ENCODE data around the gene MARK2.

MARK2 gene

GRCh38 chr11:63874511-63874910, 35.6 kb downstream of the MARK2 start:
- TF ChIP-seq SIN3A (IDR thresholded peaks at IDR 0.05; ENCODE audit: borderline replicate concordance, insufficient read depth, low read length) (no peak), FOXP2 (optimal IDR thresholded peaks at IDR 0.05; ENCODE audit: borderline replicate concordance, extremely low read depth, extremely low read length, insufficient read depth) (no peak), POLR2AphosphoS5 (IDR thresholded peaks at IDR 0.05; ENCODE audit: low read depth, low read length) (no peak), TAF1 (IDR thresholded peaks at IDR 0.05; ENCODE audit: borderline replicate concordance, insufficient read depth, low read length) (no peak)
- TF ChIP-seq, protein P1, sequence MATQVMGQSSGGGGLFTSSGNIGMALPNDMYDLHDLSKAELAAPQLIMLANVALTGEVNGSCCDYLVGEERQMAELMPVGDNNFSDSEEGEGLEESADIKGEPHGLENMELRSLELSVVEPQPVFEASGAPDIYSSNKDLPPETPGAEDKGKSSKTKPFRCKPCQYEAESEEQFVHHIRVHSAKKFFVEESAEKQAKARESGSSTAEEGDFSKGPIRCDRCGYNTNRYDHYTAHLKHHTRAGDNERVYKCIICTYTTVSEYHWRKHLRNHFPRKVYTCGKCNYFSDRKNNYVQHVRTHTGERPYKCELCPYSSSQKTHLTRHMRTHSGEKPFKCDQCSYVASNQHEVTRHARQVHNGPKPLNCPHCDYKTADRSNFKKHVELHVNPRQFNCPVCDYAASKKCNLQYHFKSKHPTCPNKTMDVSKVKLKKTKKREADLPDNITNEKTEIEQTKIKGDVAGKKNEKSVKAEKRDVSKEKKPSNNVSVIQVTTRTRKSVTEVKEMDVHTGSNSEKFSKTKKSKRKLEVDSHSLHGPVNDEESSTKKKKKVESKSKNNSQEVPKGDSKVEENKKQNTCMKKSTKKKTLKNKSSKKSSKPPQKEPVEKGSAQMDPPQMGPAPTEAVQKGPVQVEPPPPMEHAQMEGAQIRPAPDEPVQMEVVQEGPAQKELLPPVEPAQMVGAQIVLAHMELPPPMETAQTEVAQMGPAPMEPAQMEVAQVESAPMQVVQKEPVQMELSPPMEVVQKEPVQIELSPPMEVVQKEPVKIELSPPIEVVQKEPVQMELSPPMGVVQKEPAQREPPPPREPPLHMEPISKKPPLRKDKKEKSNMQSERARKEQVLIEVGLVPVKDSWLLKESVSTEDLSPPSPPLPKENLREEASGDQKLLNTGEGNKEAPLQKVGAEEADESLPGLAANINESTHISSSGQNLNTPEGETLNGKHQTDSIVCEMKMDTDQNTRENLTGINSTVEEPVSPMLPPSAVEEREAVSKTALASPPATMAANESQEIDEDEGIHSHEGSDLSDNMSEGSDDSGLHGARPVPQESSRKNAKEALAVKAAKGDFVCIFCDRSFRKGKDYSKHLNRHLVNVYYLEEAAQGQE (IDR thresholded peaks at IDR 0.05; ENCODE audit: insufficient read depth in 1 of 2, low read depth in 2 of 2, low read length in 2 of 2): no peak

DNA sequence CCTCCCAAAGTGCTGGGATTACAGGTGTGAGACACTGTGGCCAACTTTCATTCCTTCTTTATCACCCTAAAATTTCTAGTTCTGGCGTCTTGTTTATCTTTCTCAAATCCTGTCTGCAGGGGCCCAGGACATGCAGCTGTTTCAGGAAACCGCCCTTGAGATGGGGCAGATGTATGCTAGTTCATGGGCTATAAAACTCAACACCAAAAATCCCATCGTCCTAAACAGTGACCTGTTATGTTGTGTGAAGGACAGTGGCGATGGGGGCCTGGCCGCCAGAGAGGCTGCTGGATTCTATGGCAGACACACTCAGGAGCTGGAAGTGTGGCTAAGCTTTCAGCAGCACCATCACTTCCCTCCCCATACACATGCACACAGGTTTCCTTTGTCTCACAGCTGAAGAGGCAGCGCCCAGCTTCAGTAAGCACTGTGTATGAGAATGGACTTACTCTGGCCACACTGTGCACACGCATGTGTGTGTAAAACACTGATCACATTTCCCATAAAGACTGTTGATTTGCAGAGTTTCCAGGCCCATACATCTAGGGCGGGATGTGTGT, 36.7 kb downstream of the MARK2 start:
- TF ChIP-seq, protein P1 (IDR thresholded peaks at IDR 0.05; ENCODE audit: insufficient read depth in 1 of 2, low read depth in 2 of 2, low read length in 2 of 2): no peak
- TF ChIP-seq FOXP2 (optimal IDR thresholded peaks at IDR 0.05; ENCODE audit: borderline replicate concordance, extremely low read depth, extremely low read length, insufficient read depth) (no peak), SIN3A (IDR thresholded peaks at IDR 0.05; ENCODE audit: borderline replicate concordance, insufficient read depth, low read length) (no peak), POLR2AphosphoS5 (IDR thresholded peaks at IDR 0.05; ENCODE audit: low read depth, low read length) (no peak), TAF1 (IDR thresholded peaks at IDR 0.05; ENCODE audit: borderline replicate concordance, insufficient read depth, low read length) (no peak)

GRCh38 chr11:63876616-63877015, 37.7 kb downstream of the MARK2 start:
- TF ChIP-seq, protein P1 (IDR thresholded peaks at IDR 0.05; ENCODE audit: insufficient read depth in 1 of 2, low read depth in 2 of 2, low read length in 2 of 2): no peak
- TF ChIP-seq TAF1 (IDR thresholded peaks at IDR 0.05; ENCODE audit: borderline replicate concordance, insufficient read depth, low read length) (no peak), FOXP2 (optimal IDR thresholded peaks at IDR 0.05; ENCODE audit: borderline replicate concordance, extremely low read depth, extremely low read length, insufficient read depth) (no peak)

DNA sequence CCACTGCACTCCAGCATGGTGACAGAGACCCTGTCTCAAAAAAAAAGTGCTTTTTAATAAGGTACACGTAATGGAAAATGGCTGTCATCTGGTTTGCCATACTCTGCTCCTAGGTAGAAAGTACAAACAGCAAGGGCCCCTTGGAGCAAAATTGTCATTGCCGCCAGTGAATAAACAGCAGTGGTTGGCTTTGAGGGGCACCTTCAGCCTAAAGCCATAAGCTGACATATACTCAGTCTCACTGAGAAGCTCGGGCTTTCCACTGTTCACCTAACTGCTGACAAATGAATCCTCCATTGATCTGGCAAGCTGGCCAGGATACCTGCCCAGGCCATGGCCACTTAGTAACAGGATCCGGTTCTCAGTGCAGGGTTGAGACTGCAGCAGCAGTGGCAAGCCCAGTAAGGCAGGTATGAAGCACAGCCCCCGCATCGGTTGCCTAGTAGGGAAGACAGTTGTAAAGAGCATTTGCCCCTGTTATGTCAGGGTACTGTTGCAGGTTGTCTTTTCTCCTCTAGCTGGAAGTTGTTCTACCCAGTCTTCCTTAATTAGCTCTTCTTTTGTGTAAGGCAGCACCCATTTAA, 38.8 kb downstream of the MARK2 start:
- TF ChIP-seq TAF1 (IDR thresholded peaks at IDR 0.05; ENCODE audit: borderline replicate concordance, insufficient read depth, low read length): no peak
- TF ChIP-seq POLR2AphosphoS5 (IDR thresholded peaks at IDR 0.05; ENCODE audit: low read depth, low read length): no peak
- TF ChIP-seq FOXP2 (optimal IDR thresholded peaks at IDR 0.05; ENCODE audit: borderline replicate concordance, extremely low read depth, extremely low read length, insufficient read depth): no peak

GRCh38 chr11:63879598-63880402, 40.9 kb downstream of the MARK2 start:
- TF ChIP-seq, protein P1 (IDR thresholded peaks at IDR 0.05; ENCODE audit: insufficient read depth in 1 of 2, low read depth in 2 of 2, low read length in 2 of 2): no peak
- no peak for TF ChIP-seq POLR2AphosphoS5 (IDR thresholded peaks at IDR 0.05; ENCODE audit: low read depth, low read length)
